K562 (cell line): ENCODE measurements around the gene TUT4. TPM values are rescaled to one million over a fixed set of nuclear protein-coding genes. Genes with fewer than 3 reads are reported as not detected.

Experiments
- ARID2 ChIP-seq: fragments of 450-650 bp; IDR thresholded peaks from 2 replicates; pipeline ENCODE4 v1.6.1; 2017; ENCODE audit warnings: antibody characterized with exemption, mild to moderate bottlenecking
- CC2D1A ChIP-seq: fragments of 450-650 bp; IDR thresholded peaks from 2 replicates; pipeline ENCODE4 v1.6.1; 2017; ENCODE audit warnings: mild to moderate bottlenecking
- CREM ChIP-seq: IDR thresholded peaks from 2 replicates; pipeline ENCODE4 v1.6.1; 2014; ENCODE audit warnings: antibody characterized with exemption, low read depth
- DPF2 ChIP-seq: fragments of 450-650 bp; IDR thresholded peaks from 2 replicates; pipeline ENCODE4 v1.6.1; 2016
- FOXO4 ChIP-seq: fragments of 450-650 bp; formaldehyde crosslinking; IDR thresholded peaks from 2 replicates; pipeline ENCODE4 v1.4.0; 2020; ENCODE audit warnings: mild to moderate bottlenecking, moderate library complexity
- HES1 ChIP-seq: fragments of 450-650 bp; IDR thresholded peaks from 2 replicates; pipeline ENCODE4 v1.6.1; 2016; ENCODE audit warnings: low read depth, mild to moderate bottlenecking, moderate library complexity
- KAT8 ChIP-seq: fragments of 450-650 bp; IDR thresholded peaks from 2 replicates; pipeline ENCODE4 v1.6.1; 2016; ENCODE audit warnings: low read depth, mild to moderate bottlenecking
- KLF16 ChIP-seq: IDR thresholded peaks from 2 replicates; pipeline ENCODE4 v1.6.1; 2016; ENCODE audit warnings: antibody characterized with exemption
- POLR2G ChIP-seq: fragments of 200-400 bp; formaldehyde crosslinking; IDR thresholded peaks from 2 replicates; pipeline ENCODE4 v1.6.1; 2017; ENCODE audit warnings: low read depth, mild to moderate bottlenecking, antibody characterized with exemption, low read length, moderate library complexity
- PREB ChIP-seq: sonication (generic); formaldehyde crosslinking; IDR thresholded peaks from 2 replicates; pipeline ENCODE4 v1.8.1; 2023; ENCODE audit warnings: mild to moderate bottlenecking, missing genetic modification reagents
- RBM39 ChIP-seq: fragments of 200-400 bp; formaldehyde crosslinking; optimal IDR thresholded peaks from 2 replicates; pipeline ENCODE3; 2018; ENCODE audit warnings: low read depth, low read length
- RUNX1 ChIP-seq: sonication (generic); IDR thresholded peaks from 2 replicates; pipeline ENCODE4 v1.6.1; 2016; ENCODE audit warnings: antibody characterized with exemption, low read depth
- SMARCA4 ChIP-seq: fragments of 450-650 bp; IDR thresholded peaks from 2 replicates; pipeline ENCODE4 v1.6.1; 2016
- SRSF7 ChIP-seq: fragments of 200-400 bp; formaldehyde crosslinking; optimal IDR thresholded peaks from 2 replicates; pipeline ENCODE3; 2017; ENCODE audit warnings: mild to moderate bottlenecking, low read depth, low read length
- USF2 ChIP-seq: sonication (generic); formaldehyde crosslinking; IDR thresholded peaks from 2 replicates; pipeline ENCODE4 v1.5.0; 2020; ENCODE audit warnings: missing genetic modification reagents
- ZFP1 ChIP-seq: fragments of 450-650 bp; formaldehyde crosslinking; IDR thresholded peaks from 2 replicates; pipeline ENCODE4 v1.4.0; 2020; ENCODE audit warnings: mild to moderate bottlenecking, mixed read lengths
- ZNF143 ChIP-seq: sonication (generic); formaldehyde crosslinking; IDR thresholded peaks from 2 replicates; pipeline ENCODE4 v1.9.0; 2022; ENCODE audit warnings: mild to moderate bottlenecking, missing genetic modification reagents
- ZNF239 ChIP-seq: fragments of 250-450 bp; sonication (Bioruptor Pico); IDR thresholded peaks from 2 replicates; pipeline ENCODE4 v1.4.0; 2020; ENCODE audit warnings: mild to moderate bottlenecking
- ZNF707 ChIP-seq: fragments of 250-450 bp; sonication (Bioruptor Pico); conservative IDR thresholded peaks from 2 replicates; pipeline ENCODE4 v1.8.0; 2022; ENCODE audit warnings: inconsistent platforms, mild to moderate bottlenecking, moderate library complexity
- polyA plus RNA-seq, 8 experiments: library from polyadenylated mRNA; depleted of rRNA in 4 of 8; stranded (reverse) in 5 of 8; unstranded in 3 of 8; fragments of >200 nt; fragmentation: Nextera tagmentation in 2 of 8; fragmentation: Illumina TruSeq in 1 of 8; extraction: Ambion mirVana in 2 of 8; extraction: Trizol in 1 of 8; gene quantifications; 2 replicates each; pipeline versions ENCODE4 v1.2.1 to v1.2.3, GENCODE V29; 2011 to 2014; ENCODE audit warnings: inconsistent platforms in 1 of 8, missing spikeins in 1 of 8
- total RNA-seq, 7 experiments: library from RNA; depleted of rRNA in 6 of 7; stranded (reverse); fragments of >200 nt in 6 of 7; fragmentation: Illumina TruSeq in 2 of 7; extraction: Trizol in 2 of 7; gene quantifications; 2 replicates each; pipeline versions ENCODE4 v1.2.1 to v1.2.3, GENCODE V29; 2011 to 2021; ENCODE audit warnings: low replicate concordance in 1 of 7
- TF ChIP-seq, protein P1 (sequence below), 2 experiments: fragments of 150-350 bp in 1 of 2; IDR thresholded peaks; 2 replicates each; pipeline ENCODE4 v1.6.1; 2012 to 2016; ENCODE audit warnings: low read depth in 2 of 2, low read length in 2 of 2, mild to moderate bottlenecking in 1 of 2, moderate library complexity in 1 of 2
- TF ChIP-seq, protein P2 (sequence below): sonication (generic); formaldehyde crosslinking; IDR thresholded peaks from 2 replicates; pipeline ENCODE4 v1.8.0; 2022; ENCODE audit warnings: missing genetic modification reagents, mild to moderate bottlenecking, moderate library complexity, borderline replicate concordance

Gene TUT4
- total and polyA plus RNA-seq, 9 of the 15 experiments (the other 6 are each of a cell fraction or from before 2014, with no cell fraction given) = 15.8 to 53.5 (median 36.7) TPM

- TF ChIP-seq PREB (CRISPR knock-in tag) = no peak
- no peak for TF ChIP-seq ZNF239 (CRISPR knock-in tag)
- no peak for TF ChIP-seq ZNF143 (CRISPR knock-in tag)
- TF ChIP-seq FOXO4 (CRISPR knock-in tag) = no peak
- no peak; the same call in 1 of the 2 replicates for TF ChIP-seq CREM
- no peak for TF ChIP-seq ZNF707
- no peak for TF ChIP-seq ARID2
- TF ChIP-seq ZFP1 (CRISPR knock-in tag) = no peak
- TF ChIP-seq POLR2G = no peak
- no peak for TF ChIP-seq RBM39
- TF ChIP-seq USF2 = no peak
- TF ChIP-seq SRSF7 = no peak
- peak; percentile 81 for TF ChIP-seq DPF2
- TF ChIP-seq HES1 = no peak
- TF ChIP-seq RUNX1 = no peak
- no peak for TF ChIP-seq KAT8
- TF ChIP-seq, protein P1, sequence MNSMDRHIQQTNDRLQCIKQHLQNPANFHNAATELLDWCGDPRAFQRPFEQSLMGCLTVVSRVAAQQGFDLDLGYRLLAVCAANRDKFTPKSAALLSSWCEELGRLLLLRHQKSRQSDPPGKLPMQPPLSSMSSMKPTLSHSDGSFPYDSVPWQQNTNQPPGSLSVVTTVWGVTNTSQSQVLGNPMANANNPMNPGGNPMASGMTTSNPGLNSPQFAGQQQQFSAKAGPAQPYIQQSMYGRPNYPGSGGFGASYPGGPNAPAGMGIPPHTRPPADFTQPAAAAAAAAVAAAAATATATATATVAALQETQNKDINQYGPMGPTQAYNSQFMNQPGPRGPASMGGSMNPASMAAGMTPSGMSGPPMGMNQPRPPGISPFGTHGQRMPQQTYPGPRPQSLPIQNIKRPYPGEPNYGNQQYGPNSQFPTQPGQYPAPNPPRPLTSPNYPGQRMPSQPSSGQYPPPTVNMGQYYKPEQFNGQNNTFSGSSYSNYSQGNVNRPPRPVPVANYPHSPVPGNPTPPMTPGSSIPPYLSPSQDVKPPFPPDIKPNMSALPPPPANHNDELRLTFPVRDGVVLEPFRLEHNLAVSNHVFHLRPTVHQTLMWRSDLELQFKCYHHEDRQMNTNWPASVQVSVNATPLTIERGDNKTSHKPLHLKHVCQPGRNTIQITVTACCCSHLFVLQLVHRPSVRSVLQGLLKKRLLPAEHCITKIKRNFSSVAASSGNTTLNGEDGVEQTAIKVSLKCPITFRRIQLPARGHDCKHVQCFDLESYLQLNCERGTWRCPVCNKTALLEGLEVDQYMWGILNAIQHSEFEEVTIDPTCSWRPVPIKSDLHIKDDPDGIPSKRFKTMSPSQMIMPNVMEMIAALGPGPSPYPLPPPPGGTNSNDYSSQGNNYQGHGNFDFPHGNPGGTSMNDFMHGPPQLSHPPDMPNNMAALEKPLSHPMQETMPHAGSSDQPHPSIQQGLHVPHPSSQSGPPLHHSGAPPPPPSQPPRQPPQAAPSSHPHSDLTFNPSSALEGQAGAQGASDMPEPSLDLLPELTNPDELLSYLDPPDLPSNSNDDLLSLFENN (IDR thresholded peaks at IDR 0.05; ENCODE audit: low read depth in 2 of 2, low read length in 2 of 2) = no peak
- no peak for TF ChIP-seq KLF16
- peak; percentile 80 for TF ChIP-seq SMARCA4
- TF ChIP-seq, protein P2, sequence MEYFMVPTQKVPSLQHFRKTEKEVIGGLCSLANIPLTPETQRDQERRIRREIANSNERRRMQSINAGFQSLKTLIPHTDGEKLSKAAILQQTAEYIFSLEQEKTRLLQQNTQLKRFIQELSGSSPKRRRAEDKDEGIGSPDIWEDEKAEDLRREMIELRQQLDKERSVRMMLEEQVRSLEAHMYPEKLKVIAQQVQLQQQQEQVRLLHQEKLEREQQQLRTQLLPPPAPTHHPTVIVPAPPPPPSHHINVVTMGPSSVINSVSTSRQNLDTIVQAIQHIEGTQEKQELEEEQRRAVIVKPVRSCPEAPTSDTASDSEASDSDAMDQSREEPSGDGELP (CRISPR knock-in tag) = peak; percentile 95
- TF ChIP-seq CC2D1A = peak; percentile 66; the same call in 1 of the 2 replicates
Observed at GRCh38 chr1:52530563-52531144, 22.2 kb downstream of the TUT4 start (continued).
